Measurements from ENCODE around the gene PRKCE.

- TF ChIP-seq POLR2A (IDR thresholded peaks at IDR 0.05): no peak
- no peak for TF ChIP-seq CTCF (IDR thresholded peaks at IDR 0.05)
Measured at GRCh38 chr2:45907592-45907991, 256.1 kb downstream of the PRKCE start.
